CD4-positive, alpha-beta T cell (primary cell): ENCODE results near the gene GNAO1. TPM values are rescaled to one million over a fixed set of nuclear protein-coding genes. Genes with fewer than 3 reads are reported as not detected.

ENCODE experiments used
- ATAC-seq: fragments of 200-7000 bp; cut with Tn5 transposase; one replicate; pipeline ENCODE4 v1.10.0; 2022; ENCODE audit warnings: mild to moderate bottlenecking; ENCODE audit not compliant: poor library complexity
- CTCF ChIA-PET: fragments of 350-600 bp; sonication (Branson Sonifier 250); formaldehyde crosslinking; loops from one replicate; lab custom pipeline; 2021; ENCODE audit warnings: antibody characterized with exemption, inconsistent platforms; lab: Charles Lee
- POLR2A ChIA-PET: fragments of 350-600 bp; sonication (Branson Sonifier 250); formaldehyde crosslinking; loops from one replicate; lab custom pipeline; 2021; ENCODE audit warnings: antibody characterized with exemption, inconsistent platforms; lab: Charles Lee
- DNase-seq, 14 experiments: peaks; one replicate each; pipeline ENCODE4 v3.0.0-alpha.2; 2013 to 2020; ENCODE audit warnings: mixed read lengths in 2 of 14
- H3K27ac ChIP-seq, 2 donors: one replicate each; pipeline versions ENCODE4 v1.5.1 to v1.7.0; 2013; ENCODE audit warnings: low read length in 2 of 2, low read depth in 1 of 2, mild to moderate bottlenecking in 1 of 2
- H3K27me3 ChIP-seq, 2 experiments: 1 replicate in 1 of 2; 2 replicates in 1 of 2; pipeline versions ENCODE4 v1.6.1 to v1.7.0; 2013; ENCODE audit warnings: low read length in 2 of 2, control low read depth in 1 of 2, mild to moderate bottlenecking in 1 of 2, moderate library complexity in 1 of 2; ENCODE audit not compliant: insufficient read depth in 2 of 2, control insufficient read depth in 1 of 2
- H3K36me3 ChIP-seq: one replicate; pipeline ENCODE4 v1.6.1; 2013; ENCODE audit warnings: low read length, control low read depth; ENCODE audit not compliant: insufficient read depth
- H3K4me1 ChIP-seq: one replicate; pipeline ENCODE4 v1.6.1; 2013; ENCODE audit warnings: low read length, control low read depth; ENCODE audit not compliant: insufficient read depth
- H3K4me3 ChIP-seq: one replicate; pipeline ENCODE4 v1.5.1; 2013; ENCODE audit warnings: mild to moderate bottlenecking, low read length, moderate library complexity
- H3K9me3 ChIP-seq, 2 experiments: 1 replicate in 1 of 2; 2 replicates in 1 of 2; pipeline versions ENCODE4 v1.6.1 to v1.7.0; 2013; ENCODE audit warnings: low read length in 2 of 2, mild to moderate bottlenecking in 2 of 2, control low read depth in 1 of 2, moderate library complexity in 1 of 2; ENCODE audit not compliant: control insufficient read depth in 1 of 2, insufficient read depth in 1 of 2
- H3K27ac Mint-ChIP-seq: one replicate; pipeline ENCODE4 v1.8.0; 2020; ENCODE audit warnings: mixed read lengths
- H3K27me3 Mint-ChIP-seq: one replicate; pipeline ENCODE4 v1.8.0; 2021; ENCODE audit warnings: mixed read lengths
- H3K36me3 Mint-ChIP-seq: one replicate; pipeline ENCODE4 v1.8.0; 2021; ENCODE audit warnings: low read depth, mixed read lengths
- H3K4me1 Mint-ChIP-seq: one replicate; pipeline ENCODE4 v1.8.0; 2021; ENCODE audit warnings: low read depth, mixed read lengths
- H3K4me3 Mint-ChIP-seq: one replicate; pipeline ENCODE4 v1.8.0; 2020; ENCODE audit warnings: mild to moderate bottlenecking, mixed read lengths
- H3K9me3 Mint-ChIP-seq: one replicate; pipeline ENCODE4 v1.8.0; 2020; ENCODE audit warnings: mixed read lengths
- intact Hi-C, 2 experiments: fragments of 100-400 bp; cut with DNase I in 1 of 2; cut with micrococcal nuclease in 1 of 2; formaldehyde crosslinking; loops; one replicate each; pipeline versions ENCODE4 v1.15.1 to v1.9.0; 2023 to 2025; cut with DNase I, micrococcal nuclease
- total RNA-seq, 174 experiments: library from RNA in 2 of 174; stranded (reverse) in 2 of 174; gene quantifications; one replicate each; pipeline ENCODE4 v1.2.3 and lab custom pipeline; 2021 to 2026
- TF ChIP-seq, protein P1 (sequence below): fragments of 200-600 bp; IDR thresholded peaks from one replicate; pipeline ENCODE4 v1.8.0; 2022; ENCODE audit warnings: antibody characterized with exemption, mild to moderate bottlenecking

The GNAO1 gene
- total RNA-seq, 2 experiments from 2014 or later, result 7.3 to 7.9 TPM

DNA sequence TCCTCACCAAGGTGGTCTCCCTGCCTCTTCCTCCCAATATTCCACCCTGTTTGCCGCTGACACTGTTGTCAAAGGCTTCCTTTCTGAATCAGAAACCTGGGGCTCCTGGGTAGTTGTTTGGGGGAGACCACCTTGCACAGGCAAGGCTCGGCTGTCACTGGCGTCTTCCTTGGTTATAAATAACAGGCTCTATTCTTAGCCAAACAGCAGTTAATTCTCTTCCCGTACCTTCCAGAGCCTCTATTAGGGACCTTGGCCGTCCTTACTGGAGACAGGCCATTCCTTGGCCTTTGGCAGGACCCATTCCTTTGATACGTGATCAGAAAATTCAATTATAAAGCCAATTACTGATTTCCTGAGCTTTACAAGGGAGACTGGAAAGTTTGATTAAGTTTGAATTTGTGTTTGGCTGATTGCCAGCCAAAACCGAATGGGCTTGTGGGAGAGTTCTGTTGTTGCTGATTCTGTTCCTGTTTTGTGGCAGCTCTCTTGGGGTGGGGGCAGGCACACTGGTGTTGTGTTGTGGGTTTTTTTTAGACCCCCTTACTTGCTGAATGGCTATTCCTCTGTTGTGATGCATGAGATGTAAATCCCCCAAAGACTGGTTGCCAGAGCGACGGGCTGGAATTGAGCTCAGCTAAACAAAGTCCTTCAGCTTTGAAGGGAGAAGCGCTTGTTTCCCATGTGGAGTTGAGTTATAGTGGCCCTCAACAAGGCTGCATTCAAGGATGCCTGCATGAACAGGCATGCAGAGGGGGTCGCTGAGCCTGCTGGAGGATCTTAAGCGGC lies 104.6 kb downstream of the GNAO1 start:
- Mint-ChIP-seq H3K4me3 (no peak overlapping the region), H3K4me1 (no peaks in the 10 kb centered on the region), H3K27me3 (no peaks in the 10 kb centered on the region), H3K36me3 (no peaks in the 10 kb centered on the region), H3K9me3 (no peaks in the 10 kb centered on the region), H3K27ac (no peak overlapping the region)
- Histone ChIP-seq H3K27ac (no peak overlapping the region), H3K4me1 (peaks cover 6% of the 10 kb centered on the region), H3K36me3 (no peaks in the 10 kb centered on the region), H3K27me3 (no peaks in the 10 kb centered on the region), H3K9me3 (no peaks in the 10 kb centered on the region), H3K4me3 (no peak overlapping the region)
- ChIA-PET POLR2A (no interaction called here), CTCF (interaction anchor here (1.4 kb wide), 1 partner anchor 22 kb away, joined by 4 read pairs; no protein-coding TSS in a partner anchor)
- intact Hi-C loops, result no loop called here
- no peak for DNase-seq
- ATAC-seq, result no peak
- TF ChIP-seq, protein P1, sequence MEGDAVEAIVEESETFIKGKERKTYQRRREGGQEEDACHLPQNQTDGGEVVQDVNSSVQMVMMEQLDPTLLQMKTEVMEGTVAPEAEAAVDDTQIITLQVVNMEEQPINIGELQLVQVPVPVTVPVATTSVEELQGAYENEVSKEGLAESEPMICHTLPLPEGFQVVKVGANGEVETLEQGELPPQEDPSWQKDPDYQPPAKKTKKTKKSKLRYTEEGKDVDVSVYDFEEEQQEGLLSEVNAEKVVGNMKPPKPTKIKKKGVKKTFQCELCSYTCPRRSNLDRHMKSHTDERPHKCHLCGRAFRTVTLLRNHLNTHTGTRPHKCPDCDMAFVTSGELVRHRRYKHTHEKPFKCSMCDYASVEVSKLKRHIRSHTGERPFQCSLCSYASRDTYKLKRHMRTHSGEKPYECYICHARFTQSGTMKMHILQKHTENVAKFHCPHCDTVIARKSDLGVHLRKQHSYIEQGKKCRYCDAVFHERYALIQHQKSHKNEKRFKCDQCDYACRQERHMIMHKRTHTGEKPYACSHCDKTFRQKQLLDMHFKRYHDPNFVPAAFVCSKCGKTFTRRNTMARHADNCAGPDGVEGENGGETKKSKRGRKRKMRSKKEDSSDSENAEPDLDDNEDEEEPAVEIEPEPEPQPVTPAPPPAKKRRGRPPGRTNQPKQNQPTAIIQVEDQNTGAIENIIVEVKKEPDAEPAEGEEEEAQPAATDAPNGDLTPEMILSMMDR, result no peak

DNA sequence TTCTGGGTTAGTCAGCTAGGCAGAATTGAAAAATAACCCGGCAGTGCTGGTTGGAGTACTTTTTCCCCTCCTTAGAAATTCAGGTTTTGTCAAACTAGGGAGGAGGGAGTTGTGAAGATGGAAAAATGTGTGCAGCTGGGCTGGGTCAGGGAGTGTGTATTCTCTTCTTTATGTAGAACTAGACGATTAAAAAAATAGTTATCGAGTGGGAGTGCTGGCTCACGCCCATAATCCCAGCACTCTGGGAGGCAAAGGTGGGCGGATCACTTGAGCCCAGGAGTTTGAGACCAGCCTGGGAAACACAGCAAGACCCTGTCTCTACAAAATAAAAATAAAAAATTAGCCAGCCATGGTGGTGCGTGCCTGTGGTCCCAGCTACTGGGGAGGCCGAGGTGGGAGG lies 106.4 kb downstream of the GNAO1 start:
- Histone ChIP-seq H3K36me3 (no peaks in the 10 kb centered on the region), H3K27me3 (no peaks in the 10 kb centered on the region), H3K9me3 (no peaks in the 10 kb centered on the region), H3K4me1 (peaks cover 6% of the 10 kb centered on the region), H3K27ac (no peak overlapping the region), H3K4me3 (no peak overlapping the region)
- no peak for ATAC-seq
- TF ChIP-seq, protein P1, result no peak
- no peak for DNase-seq
- no peaks in the 10 kb centered on the region for H3K9me3 Mint-ChIP-seq
- ChIA-PET POLR2A (no interaction called here), CTCF (no interaction called here)
- no peaks in the 10 kb centered on the region for H3K36me3 Mint-ChIP-seq
- H3K4me3 Mint-ChIP-seq, result no peak overlapping the region
- H3K27ac Mint-ChIP-seq, result no peak overlapping the region
- H3K27me3 Mint-ChIP-seq, result no peaks in the 10 kb centered on the region
- intact Hi-C loops, result no loop called here
- no peaks in the 10 kb centered on the region for H3K4me1 Mint-ChIP-seq

DNA sequence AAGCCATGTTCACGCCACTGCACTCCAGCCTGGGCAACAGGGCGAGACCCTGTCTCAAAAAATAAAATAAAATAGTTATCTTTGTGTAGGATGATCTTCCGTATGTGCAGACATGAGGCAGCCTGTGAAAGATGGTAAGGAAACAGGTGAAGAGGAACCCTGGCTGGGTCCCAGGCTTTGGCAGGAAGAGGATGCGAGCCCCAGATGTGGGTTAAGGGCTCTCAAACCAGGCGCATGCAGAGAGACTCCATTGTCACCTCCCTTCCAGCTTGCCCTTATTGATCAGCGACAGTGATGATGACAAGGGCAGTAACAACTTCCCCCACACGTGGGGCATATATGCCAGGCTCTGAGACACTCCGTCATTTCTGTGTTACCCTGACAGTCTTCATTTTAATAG lies 106.8 kb downstream of the GNAO1 start:
- no peaks in the 10 kb centered on the region for H3K27me3 ChIP-seq
- no peak for ATAC-seq
- no peak for DNase-seq
- H3K9me3 ChIP-seq, result no peaks in the 10 kb centered on the region
- H3K4me3 Mint-ChIP-seq, result no peak overlapping the region
- intact Hi-C loops, result no loop called here
- no peaks in the 10 kb centered on the region for H3K36me3 ChIP-seq
- no peak overlapping the region for H3K27ac Mint-ChIP-seq
- POLR2A ChIA-PET, result no interaction called here
- TF ChIP-seq, protein P1, result no peak
- H3K36me3 Mint-ChIP-seq, result no peaks in the 10 kb centered on the region
- no peaks in the 10 kb centered on the region for H3K27me3 Mint-ChIP-seq
- no peak overlapping the region for H3K4me3 ChIP-seq
- H3K27ac ChIP-seq, result no peak overlapping the region
- peaks cover 6% of the 10 kb centered on the region for H3K4me1 ChIP-seq
- CTCF ChIA-PET, result no interaction called here
- H3K4me1 Mint-ChIP-seq, result no peaks in the 10 kb centered on the region
- no peaks in the 10 kb centered on the region for H3K9me3 Mint-ChIP-seq
